Measurements from ENCODE around the gene PDLIM3.

GRCh38 chr4:185583813-185584212 lies 48.5 kb upstream of the PDLIM3 start:
- no peak for TF ChIP-seq CTCF (IDR thresholded peaks at IDR 0.05; ENCODE audit: borderline replicate concordance, extremely low read depth, low read length, poor library complexity, severe bottlenecking)
- TF ChIP-seq EZH2 (IDR thresholded peaks at IDR 0.05; ENCODE audit: borderline replicate concordance, low read depth, low read length, severe bottlenecking), result no peak

All from DND-41 (cell line).